Astrocyte (in vitro differentiated cells and primary cell): ENCODE data around the gene AGGF1. TPM values are rescaled to one million over a fixed set of nuclear protein-coding genes. Genes with fewer than 3 reads are reported as not detected.

ENCODE experiments used
- DNase-seq: peaks from one replicate; pipeline ENCODE4 v3.0.0-alpha.2; 2010; ENCODE audit warnings: low read depth
- FAIRE-seq: peaks from 2 replicates; lab custom pipeline; 2011; peaks lifted over from hg19 to GRCh38; lab: Jason Lieb, UNC
- H2AFZ ChIP-seq: 2 replicates; pipeline ENCODE4 v1.6.0; 2012; ENCODE audit warnings: low read depth, low read length, inconsistent platforms
- H3K27ac ChIP-seq: 2 replicates; pipeline ENCODE4 v1.5.1; 2011; ENCODE audit warnings: low read depth, low read length, inconsistent platforms
- H3K27me3 ChIP-seq: 2 replicates; pipeline ENCODE4 v1.6.0; 2011; ENCODE audit warnings: low read length, inconsistent platforms; ENCODE audit not compliant: insufficient read depth
- H3K36me3 ChIP-seq: 2 replicates; pipeline ENCODE4 v1.5.1; 2011; ENCODE audit warnings: low read length, inconsistent platforms; ENCODE audit not compliant: insufficient read depth
- H3K4me1 ChIP-seq: 2 replicates; pipeline ENCODE4 v1.5.1; 2011; ENCODE audit warnings: low read length, inconsistent platforms; ENCODE audit not compliant: insufficient read depth
- H3K4me2 ChIP-seq: 2 replicates; pipeline ENCODE4 v1.6.0; 2012; ENCODE audit warnings: low read length, inconsistent platforms
- H3K4me3 ChIP-seq: 2 replicates; pipeline ENCODE4 v1.5.1; 2011; ENCODE audit warnings: low read depth, mild to moderate bottlenecking, low read length, inconsistent platforms; ENCODE audit not compliant: insufficient read depth
- H3K79me2 ChIP-seq: 2 replicates; pipeline ENCODE4 v1.6.0; 2012; ENCODE audit warnings: mild to moderate bottlenecking, low read length, inconsistent platforms; ENCODE audit not compliant: insufficient read depth
- H3K9ac ChIP-seq: 2 replicates; pipeline ENCODE4 v1.6.0; 2012; ENCODE audit warnings: mild to moderate bottlenecking, low read length, inconsistent platforms
- H3K9me3 ChIP-seq: 2 replicates; pipeline ENCODE4 v1.5.1; 2012; ENCODE audit warnings: low read depth, mild to moderate bottlenecking, low read length, inconsistent platforms; ENCODE audit not compliant: insufficient read depth
- H4K20me1 ChIP-seq: 2 replicates; pipeline ENCODE4 v1.6.0; 2012; ENCODE audit warnings: low read length, inconsistent platforms; ENCODE audit not compliant: insufficient read depth
- H3K27ac Mint-ChIP-seq: one replicate; pipeline ENCODE4 v1.8.0; 2021; ENCODE audit warnings: mild to moderate bottlenecking, mixed read lengths; ENCODE audit not compliant: unreplicated experiment
- H3K27me3 Mint-ChIP-seq: one replicate; pipeline ENCODE4 v1.8.0; 2021; ENCODE audit warnings: low read depth, mixed read lengths; ENCODE audit not compliant: unreplicated experiment
- H3K36me3 Mint-ChIP-seq: one replicate; pipeline ENCODE4 v1.8.0; 2021; ENCODE audit warnings: low read depth, mixed read lengths; ENCODE audit not compliant: unreplicated experiment
- H3K4me1 Mint-ChIP-seq: one replicate; pipeline ENCODE4 v1.8.0; 2021; ENCODE audit warnings: low read depth, mixed read lengths; ENCODE audit not compliant: unreplicated experiment
- H3K4me3 Mint-ChIP-seq: one replicate; pipeline ENCODE4 v1.8.0; 2021; ENCODE audit warnings: mild to moderate bottlenecking, moderate library complexity, mixed read lengths; ENCODE audit not compliant: unreplicated experiment
- H3K9me3 Mint-ChIP-seq: one replicate; pipeline ENCODE4 v1.8.0; 2021; ENCODE audit warnings: mild to moderate bottlenecking, mixed read lengths; ENCODE audit not compliant: unreplicated experiment
- EZH2 ChIP-seq: IDR thresholded peaks from 2 replicates; pipeline ENCODE4 v1.6.1; 2012; ENCODE audit warnings: mild to moderate bottlenecking, low read length, inconsistent platforms; ENCODE audit not compliant: insufficient read depth
- total RNA-seq: library from RNA; stranded (reverse); gene quantifications from 2 replicates; pipeline ENCODE4 v1.2.1, GENCODE V29; 2021
- TF ChIP-seq, protein P1 (sequence below): IDR thresholded peaks from 2 replicates; pipeline ENCODE4 v1.5.1; 2011; ENCODE audit warnings: low read depth, mild to moderate bottlenecking, inconsistent platforms, low read length, moderate library complexity; ENCODE audit not compliant: insufficient read depth

The AGGF1 gene
- total RNA-seq, 1 donor from 2014 or later = 18.2 TPM

DNA sequence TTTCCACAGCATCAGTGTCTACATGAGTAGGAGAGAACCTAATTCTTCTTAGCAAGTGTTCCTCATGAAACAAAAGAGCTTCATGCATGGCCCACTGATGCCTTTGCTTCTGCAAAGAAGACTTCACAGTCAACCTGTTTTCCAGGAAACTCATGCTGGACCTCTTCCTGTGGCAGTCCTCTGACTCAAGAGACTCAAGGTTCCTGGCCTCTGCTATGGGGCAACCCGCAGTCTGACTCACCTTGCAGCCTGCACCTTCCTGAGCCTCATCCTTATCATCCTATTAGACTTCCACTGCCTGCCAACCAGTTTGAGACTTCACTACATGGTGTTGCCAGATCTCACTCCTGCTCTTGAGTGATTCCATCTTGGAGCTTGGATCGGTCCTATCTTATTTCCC, 17.6 kb upstream of the AGGF1 start:
- H4K20me1 ChIP-seq = no peaks in the 10 kb centered on the region
- no peaks in the 10 kb centered on the region for H3K27me3 Mint-ChIP-seq
- H2AFZ ChIP-seq = no peak overlapping the region
- no peak overlapping the region for H3K4me3 ChIP-seq
- no peak for FAIRE-seq
- H3K9me3 ChIP-seq = no peaks in the 10 kb centered on the region
- H3K36me3 Mint-ChIP-seq = no peaks in the 10 kb centered on the region
- peaks cover 2% of the 10 kb centered on the region for H3K4me1 Mint-ChIP-seq
- H3K27ac Mint-ChIP-seq = no peak overlapping the region
- DNase-seq = no peak
- TF ChIP-seq, protein P1, sequence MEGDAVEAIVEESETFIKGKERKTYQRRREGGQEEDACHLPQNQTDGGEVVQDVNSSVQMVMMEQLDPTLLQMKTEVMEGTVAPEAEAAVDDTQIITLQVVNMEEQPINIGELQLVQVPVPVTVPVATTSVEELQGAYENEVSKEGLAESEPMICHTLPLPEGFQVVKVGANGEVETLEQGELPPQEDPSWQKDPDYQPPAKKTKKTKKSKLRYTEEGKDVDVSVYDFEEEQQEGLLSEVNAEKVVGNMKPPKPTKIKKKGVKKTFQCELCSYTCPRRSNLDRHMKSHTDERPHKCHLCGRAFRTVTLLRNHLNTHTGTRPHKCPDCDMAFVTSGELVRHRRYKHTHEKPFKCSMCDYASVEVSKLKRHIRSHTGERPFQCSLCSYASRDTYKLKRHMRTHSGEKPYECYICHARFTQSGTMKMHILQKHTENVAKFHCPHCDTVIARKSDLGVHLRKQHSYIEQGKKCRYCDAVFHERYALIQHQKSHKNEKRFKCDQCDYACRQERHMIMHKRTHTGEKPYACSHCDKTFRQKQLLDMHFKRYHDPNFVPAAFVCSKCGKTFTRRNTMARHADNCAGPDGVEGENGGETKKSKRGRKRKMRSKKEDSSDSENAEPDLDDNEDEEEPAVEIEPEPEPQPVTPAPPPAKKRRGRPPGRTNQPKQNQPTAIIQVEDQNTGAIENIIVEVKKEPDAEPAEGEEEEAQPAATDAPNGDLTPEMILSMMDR = no peak
- TF ChIP-seq EZH2 = no peak
- H3K27ac ChIP-seq = no peak overlapping the region
- no peaks in the 10 kb centered on the region for H3K36me3 ChIP-seq
- H3K4me3 Mint-ChIP-seq = no peak overlapping the region
- no peaks in the 10 kb centered on the region for H3K27me3 ChIP-seq
- no peak overlapping the region for H3K9ac ChIP-seq
- no peak overlapping the region for H3K4me2 ChIP-seq
- H3K79me2 ChIP-seq = no peaks in the 10 kb centered on the region
- H3K4me1 ChIP-seq = no peaks in the 10 kb centered on the region
- no peaks in the 10 kb centered on the region for H3K9me3 Mint-ChIP-seq

DNA sequence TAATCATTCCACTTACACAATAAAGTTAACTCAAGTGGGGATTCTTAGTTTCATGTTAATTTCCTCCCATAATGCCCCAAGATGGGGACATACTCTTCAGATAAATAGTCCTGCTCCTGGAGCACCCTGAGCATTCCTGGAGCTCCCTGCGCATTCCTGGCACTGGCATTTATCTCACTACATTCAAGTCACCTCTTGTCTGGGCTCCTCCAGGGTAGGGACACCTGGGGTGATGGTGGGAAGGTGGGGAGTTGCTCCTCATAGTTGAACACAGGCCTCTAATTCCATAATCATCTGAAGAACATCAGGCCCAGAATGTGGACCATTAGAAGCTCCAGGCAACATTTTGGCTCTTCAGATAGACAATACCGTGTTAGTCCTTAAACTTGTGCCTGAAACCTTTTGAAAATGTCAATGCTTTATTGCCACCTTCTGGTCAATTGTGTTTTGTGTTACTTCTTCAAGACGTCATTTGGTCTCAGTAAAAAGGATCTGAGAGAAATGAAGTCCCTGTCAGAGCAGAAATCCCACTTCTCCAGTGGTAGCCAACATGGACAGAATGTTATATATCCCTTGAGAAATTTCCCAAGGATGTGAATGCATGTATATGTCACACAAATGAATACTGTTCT, 14.2 kb upstream of the AGGF1 start:
- no peak overlapping the region for H2AFZ ChIP-seq
- no peak overlapping the region for H3K27ac Mint-ChIP-seq
- no peaks in the 10 kb centered on the region for H3K9me3 Mint-ChIP-seq
- H3K4me1 ChIP-seq = no peaks in the 10 kb centered on the region
- H3K4me3 Mint-ChIP-seq = no peak overlapping the region
- peak; percentile 54 for DNase-seq
- TF ChIP-seq, protein P1 = peak; percentile 43
- TF ChIP-seq EZH2 = no peak
- no peak overlapping the region for H3K4me2 ChIP-seq
- no peak overlapping the region for H3K4me3 ChIP-seq
- no peak overlapping the region for H3K27ac ChIP-seq
- no peaks in the 10 kb centered on the region for H3K9me3 ChIP-seq
- no peaks in the 10 kb centered on the region for H3K79me2 ChIP-seq
- H3K9ac ChIP-seq = no peak overlapping the region
- no peaks in the 10 kb centered on the region for H3K36me3 ChIP-seq
- H3K4me1 Mint-ChIP-seq = peaks cover 5% of the 10 kb centered on the region
- no peaks in the 10 kb centered on the region for H3K36me3 Mint-ChIP-seq
- H3K27me3 Mint-ChIP-seq = no peaks in the 10 kb centered on the region
- no peaks in the 10 kb centered on the region for H4K20me1 ChIP-seq
- H3K27me3 ChIP-seq = no peaks in the 10 kb centered on the region
- peak; percentile 50 for FAIRE-seq

GRCh38 chr5:77016962-77017361, 13.2 kb upstream of the AGGF1 start:
- no peak overlapping the region for H3K27ac ChIP-seq
- Mint-ChIP-seq H3K9me3 (no peaks in the 10 kb centered on the region), H3K4me3 (no peak overlapping the region), H3K27ac (no peak overlapping the region), H3K4me1 (peaks cover 5% of the 10 kb centered on the region), H3K27me3 (no peaks in the 10 kb centered on the region), H3K36me3 (no peaks in the 10 kb centered on the region)
- H2AFZ ChIP-seq = no peak overlapping the region
- H3K4me3 ChIP-seq = no peak overlapping the region
- no peaks in the 10 kb centered on the region for H3K27me3 ChIP-seq
- H3K9ac ChIP-seq = no peak overlapping the region
- no peak overlapping the region for H3K4me2 ChIP-seq
- no peaks in the 10 kb centered on the region for H4K20me1 ChIP-seq
- no peaks in the 10 kb centered on the region for H3K79me2 ChIP-seq
- H3K36me3 ChIP-seq = no peaks in the 10 kb centered on the region
- H3K4me1 ChIP-seq = no peaks in the 10 kb centered on the region
- DNase-seq = no peak
- FAIRE-seq = no peak
- H3K9me3 ChIP-seq = no peaks in the 10 kb centered on the region
- TF ChIP-seq, protein P1 = no peak
- no peak for TF ChIP-seq EZH2
